ENCODE results near the gene SLC6A11. TPM values are rescaled to one million over a fixed set of nuclear protein-coding genes. Genes with fewer than 3 reads are reported as not detected.
A peak's percentile ranks its signal among the peaks of the same experiment; 100 is the strongest.

Gene SLC6A11
- total RNA-seq, 1 experiment from 2014 or later, result 0.85 TPM

DNA sequence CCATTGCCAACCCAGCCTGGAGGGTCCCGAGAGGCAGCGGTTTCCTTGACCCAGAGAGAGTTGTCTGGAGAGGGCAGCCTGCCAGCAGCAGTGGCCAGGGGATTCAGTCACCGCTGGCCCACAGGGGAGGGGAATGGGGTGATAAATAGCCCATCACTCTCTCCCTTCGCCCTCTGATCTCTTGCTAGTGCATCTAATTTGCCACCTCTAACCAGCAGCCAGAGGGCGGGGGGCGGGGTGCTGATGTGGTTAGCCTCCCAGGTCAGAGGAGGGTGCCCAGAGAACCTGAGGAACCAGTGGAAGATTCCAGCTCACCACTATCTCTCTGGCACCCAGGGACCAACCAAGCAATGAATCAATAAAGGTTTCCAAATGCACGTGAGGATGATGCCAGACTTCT, 35.1 kb upstream of the SLC6A11 start (continued):
- TF ChIP-seq TP53 (CRISPR knock-in tag; IDR thresholded peaks at IDR 0.05) (no peak), SMAD3 (CRISPR knock-in tag; IDR thresholded peaks at IDR 0.05; ENCODE audit: borderline replicate concordance) (no peak)

DNA sequence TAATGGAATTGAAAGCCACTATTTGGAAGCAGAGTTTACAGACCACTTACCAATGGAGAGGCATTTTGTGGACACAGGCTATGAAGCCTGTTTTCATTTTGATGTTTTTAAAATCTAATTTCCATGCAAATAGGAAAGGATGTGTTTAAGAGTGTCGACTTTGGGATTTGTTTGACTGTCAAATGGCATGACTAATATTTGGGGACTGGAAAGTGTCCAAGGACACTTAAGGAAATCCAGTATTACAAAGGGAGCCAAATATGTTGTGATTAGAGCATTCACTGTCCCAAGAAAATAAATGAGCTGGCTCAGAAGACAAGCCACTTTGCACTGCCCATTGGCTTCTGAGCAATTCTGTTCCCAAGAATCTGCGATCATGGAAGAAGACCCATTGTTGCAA, 34.0 kb upstream of the SLC6A11 start:
- POLR2A ChIA-PET, result no interaction called here
- no peak for ATAC-seq
- DNase-seq (ENCODE audit: low spot score), result no peak

DNA sequence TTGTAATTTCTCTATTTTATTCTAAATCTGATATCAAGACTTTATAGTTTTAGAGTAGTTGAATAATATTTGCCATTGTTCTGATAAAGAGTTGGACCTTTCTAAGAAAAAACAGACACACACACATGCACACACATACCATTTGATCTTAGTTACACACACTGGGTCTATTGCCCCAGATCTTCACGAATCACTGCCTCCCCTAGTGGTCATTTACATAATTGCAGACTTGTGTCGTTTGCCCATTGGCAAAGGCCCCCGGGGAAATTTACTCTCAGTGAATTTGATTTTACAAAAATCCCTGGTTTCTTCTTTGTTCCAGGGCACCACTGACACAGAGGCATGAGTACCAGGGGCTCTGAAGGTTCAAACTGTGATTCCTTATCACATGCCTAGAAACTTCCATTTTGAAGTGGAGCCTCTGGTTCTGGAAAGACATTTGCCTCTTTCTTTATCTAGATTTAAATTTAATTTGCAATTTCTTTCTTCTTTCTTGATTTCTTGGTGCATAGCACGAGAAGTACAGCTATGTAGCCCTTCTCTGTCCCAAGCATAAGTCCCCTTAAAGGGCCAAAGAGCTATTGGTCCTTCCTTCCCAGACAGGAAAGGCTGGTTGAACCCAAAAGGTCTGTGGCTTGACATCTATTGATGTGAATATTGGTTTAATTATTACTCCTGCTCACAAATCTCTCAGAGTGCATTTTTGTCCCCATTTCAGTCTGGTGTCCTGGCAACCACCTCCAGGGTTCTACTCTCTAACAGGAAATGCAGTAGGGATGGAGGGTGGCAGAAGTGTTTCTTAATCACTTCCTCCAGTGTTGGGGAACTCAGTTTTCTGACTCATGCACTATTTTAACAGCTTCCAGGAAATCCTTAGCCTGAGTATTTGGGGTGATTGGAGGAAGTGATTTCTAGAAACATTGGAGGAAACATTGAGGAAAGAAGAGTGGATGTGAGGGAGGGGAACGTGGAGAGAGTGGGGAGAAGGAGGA, 32.4 kb upstream of the SLC6A11 start:
- DNase-seq (ENCODE audit: low spot score), result peak; percentile 38
- Mint-ChIP-seq H3K9me3 (no peaks in the 10 kb centered on the region), H3K4me3 (no peak overlapping the region), H3K4me1 (no peaks in the 10 kb centered on the region), H3K27ac (no peak overlapping the region), H3K27me3 (ENCODE audit: low read depth) (peaks cover 13% of the 10 kb centered on the region), H3K36me3 (no peaks in the 10 kb centered on the region)
- TF ChIP-seq, protein P1, sequence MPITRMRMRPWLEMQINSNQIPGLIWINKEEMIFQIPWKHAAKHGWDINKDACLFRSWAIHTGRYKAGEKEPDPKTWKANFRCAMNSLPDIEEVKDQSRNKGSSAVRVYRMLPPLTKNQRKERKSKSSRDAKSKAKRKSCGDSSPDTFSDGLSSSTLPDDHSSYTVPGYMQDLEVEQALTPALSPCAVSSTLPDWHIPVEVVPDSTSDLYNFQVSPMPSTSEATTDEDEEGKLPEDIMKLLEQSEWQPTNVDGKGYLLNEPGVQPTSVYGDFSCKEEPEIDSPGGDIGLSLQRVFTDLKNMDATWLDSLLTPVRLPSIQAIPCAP (CRISPR knock-in tag; IDR thresholded peaks at IDR 0.05), result no peak
- TF ChIP-seq, protein P2, sequence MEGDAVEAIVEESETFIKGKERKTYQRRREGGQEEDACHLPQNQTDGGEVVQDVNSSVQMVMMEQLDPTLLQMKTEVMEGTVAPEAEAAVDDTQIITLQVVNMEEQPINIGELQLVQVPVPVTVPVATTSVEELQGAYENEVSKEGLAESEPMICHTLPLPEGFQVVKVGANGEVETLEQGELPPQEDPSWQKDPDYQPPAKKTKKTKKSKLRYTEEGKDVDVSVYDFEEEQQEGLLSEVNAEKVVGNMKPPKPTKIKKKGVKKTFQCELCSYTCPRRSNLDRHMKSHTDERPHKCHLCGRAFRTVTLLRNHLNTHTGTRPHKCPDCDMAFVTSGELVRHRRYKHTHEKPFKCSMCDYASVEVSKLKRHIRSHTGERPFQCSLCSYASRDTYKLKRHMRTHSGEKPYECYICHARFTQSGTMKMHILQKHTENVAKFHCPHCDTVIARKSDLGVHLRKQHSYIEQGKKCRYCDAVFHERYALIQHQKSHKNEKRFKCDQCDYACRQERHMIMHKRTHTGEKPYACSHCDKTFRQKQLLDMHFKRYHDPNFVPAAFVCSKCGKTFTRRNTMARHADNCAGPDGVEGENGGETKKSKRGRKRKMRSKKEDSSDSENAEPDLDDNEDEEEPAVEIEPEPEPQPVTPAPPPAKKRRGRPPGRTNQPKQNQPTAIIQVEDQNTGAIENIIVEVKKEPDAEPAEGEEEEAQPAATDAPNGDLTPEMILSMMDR (IDR thresholded peaks at IDR 0.05), result peak; percentile 81
- no peak for TF ChIP-seq NFE2L1 (CRISPR knock-in tag; IDR thresholded peaks at IDR 0.05)
- TF ChIP-seq, protein P3, sequence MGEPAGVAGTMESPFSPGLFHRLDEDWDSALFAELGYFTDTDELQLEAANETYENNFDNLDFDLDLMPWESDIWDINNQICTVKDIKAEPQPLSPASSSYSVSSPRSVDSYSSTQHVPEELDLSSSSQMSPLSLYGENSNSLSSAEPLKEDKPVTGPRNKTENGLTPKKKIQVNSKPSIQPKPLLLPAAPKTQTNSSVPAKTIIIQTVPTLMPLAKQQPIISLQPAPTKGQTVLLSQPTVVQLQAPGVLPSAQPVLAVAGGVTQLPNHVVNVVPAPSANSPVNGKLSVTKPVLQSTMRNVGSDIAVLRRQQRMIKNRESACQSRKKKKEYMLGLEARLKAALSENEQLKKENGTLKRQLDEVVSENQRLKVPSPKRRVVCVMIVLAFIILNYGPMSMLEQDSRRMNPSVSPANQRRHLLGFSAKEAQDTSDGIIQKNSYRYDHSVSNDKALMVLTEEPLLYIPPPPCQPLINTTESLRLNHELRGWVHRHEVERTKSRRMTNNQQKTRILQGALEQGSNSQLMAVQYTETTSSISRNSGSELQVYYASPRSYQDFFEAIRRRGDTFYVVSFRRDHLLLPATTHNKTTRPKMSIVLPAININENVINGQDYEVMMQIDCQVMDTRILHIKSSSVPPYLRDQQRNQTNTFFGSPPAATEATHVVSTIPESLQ (CRISPR knock-in tag; IDR thresholded peaks at IDR 0.05), result no peak
- ATAC-seq, result peak; percentile 67
- ChIA-PET POLR2A (no interaction called here), CTCF (interaction anchor here (0.6 to 3.7 kb wide), 7 partner anchors 11 to 400 kb away, joined by 3 to 23 read pairs (median 4); no protein-coding TSS in a partner anchor)

More for the DNA sequence above, 34.0 kb upstream of the SLC6A11 start:
- Mint-ChIP-seq H3K9me3 (no peaks in the 10 kb centered on the region), H3K27ac (no peak overlapping the region), H3K4me1 (no peaks in the 10 kb centered on the region), H3K27me3 (ENCODE audit: low read depth) (peaks cover 2% of the 10 kb centered on the region; the same call in 1 of the 2 replicates), H3K4me3 (no peak overlapping the region), H3K36me3 (no peaks in the 10 kb centered on the region)
- TF ChIP-seq TCF7 (CRISPR knock-in tag; IDR thresholded peaks at IDR 0.05; ENCODE audit: low read depth) (no peak), NR3C1 (CRISPR knock-in tag; conservative IDR thresholded peaks at IDR 0.05; ENCODE audit: low read depth) (no peak), JAZF1 (CRISPR knock-in tag; IDR thresholded peaks at IDR 0.05) (no peak), NFYB (CRISPR knock-in tag; conservative IDR thresholded peaks at IDR 0.05; ENCODE audit: low read depth) (no peak), GABPB1 (CRISPR knock-in tag; IDR thresholded peaks at IDR 0.05) (no peak), JUN (CRISPR knock-in tag; IDR thresholded peaks at IDR 0.05) (no peak)
- TF ChIP-seq, protein P4, sequence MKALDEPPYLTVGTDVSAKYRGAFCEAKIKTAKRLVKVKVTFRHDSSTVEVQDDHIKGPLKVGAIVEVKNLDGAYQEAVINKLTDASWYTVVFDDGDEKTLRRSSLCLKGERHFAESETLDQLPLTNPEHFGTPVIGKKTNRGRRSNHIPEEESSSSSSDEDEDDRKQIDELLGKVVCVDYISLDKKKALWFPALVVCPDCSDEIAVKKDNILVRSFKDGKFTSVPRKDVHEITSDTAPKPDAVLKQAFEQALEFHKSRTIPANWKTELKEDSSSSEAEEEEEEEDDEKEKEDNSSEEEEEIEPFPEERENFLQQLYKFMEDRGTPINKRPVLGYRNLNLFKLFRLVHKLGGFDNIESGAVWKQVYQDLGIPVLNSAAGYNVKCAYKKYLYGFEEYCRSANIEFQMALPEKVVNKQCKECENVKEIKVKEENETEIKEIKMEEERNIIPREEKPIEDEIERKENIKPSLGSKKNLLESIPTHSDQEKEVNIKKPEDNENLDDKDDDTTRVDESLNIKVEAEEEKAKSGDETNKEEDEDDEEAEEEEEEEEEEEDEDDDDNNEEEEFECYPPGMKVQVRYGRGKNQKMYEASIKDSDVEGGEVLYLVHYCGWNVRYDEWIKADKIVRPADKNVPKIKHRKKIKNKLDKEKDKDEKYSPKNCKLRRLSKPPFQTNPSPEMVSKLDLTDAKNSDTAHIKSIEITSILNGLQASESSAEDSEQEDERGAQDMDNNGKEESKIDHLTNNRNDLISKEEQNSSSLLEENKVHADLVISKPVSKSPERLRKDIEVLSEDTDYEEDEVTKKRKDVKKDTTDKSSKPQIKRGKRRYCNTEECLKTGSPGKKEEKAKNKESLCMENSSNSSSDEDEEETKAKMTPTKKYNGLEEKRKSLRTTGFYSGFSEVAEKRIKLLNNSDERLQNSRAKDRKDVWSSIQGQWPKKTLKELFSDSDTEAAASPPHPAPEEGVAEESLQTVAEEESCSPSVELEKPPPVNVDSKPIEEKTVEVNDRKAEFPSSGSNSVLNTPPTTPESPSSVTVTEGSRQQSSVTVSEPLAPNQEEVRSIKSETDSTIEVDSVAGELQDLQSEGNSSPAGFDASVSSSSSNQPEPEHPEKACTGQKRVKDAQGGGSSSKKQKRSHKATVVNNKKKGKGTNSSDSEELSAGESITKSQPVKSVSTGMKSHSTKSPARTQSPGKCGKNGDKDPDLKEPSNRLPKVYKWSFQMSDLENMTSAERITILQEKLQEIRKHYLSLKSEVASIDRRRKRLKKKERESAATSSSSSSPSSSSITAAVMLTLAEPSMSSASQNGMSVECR (CRISPR knock-in tag; IDR thresholded peaks at IDR 0.05; ENCODE audit: borderline replicate concordance), result no peak
- TF ChIP-seq, protein P1 (CRISPR knock-in tag; IDR thresholded peaks at IDR 0.05), result no peak
- CTCF ChIA-PET, result interaction anchor here (1.3 to 1.9 kb wide), 2 partner anchors 9 to 160 kb away, joined by 3 to 15 read pairs; no protein-coding TSS in a partner anchor

Data from WTC11 (cell line).